ENCODE measurements around the gene RGSL1.

RGSL1 gene

DNA sequence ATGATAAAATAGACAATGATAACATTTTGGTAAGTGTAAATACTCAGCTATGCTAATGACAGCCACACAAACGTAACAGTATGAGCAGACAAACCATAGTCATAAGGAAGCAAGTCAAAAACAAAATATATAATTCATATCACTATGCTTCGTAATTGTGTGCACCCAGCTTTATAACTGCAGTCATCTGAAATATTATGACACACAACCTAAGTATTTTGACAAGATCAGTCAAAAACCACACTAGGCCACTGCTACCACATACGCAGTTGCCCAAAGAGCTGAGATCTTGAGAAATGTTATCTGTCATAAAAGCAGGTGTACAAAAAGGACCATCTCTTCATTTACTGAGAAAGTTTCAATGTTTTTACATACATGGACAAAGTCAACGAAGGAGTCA lies 113.1 kb downstream of the RGSL1 start:
- no peak for ATAC-seq
- no peak for TF ChIP-seq ARNTL (CRISPR knock-in tag; IDR thresholded peaks at IDR 0.05; ENCODE audit: borderline replicate concordance, low read depth)

DNA sequence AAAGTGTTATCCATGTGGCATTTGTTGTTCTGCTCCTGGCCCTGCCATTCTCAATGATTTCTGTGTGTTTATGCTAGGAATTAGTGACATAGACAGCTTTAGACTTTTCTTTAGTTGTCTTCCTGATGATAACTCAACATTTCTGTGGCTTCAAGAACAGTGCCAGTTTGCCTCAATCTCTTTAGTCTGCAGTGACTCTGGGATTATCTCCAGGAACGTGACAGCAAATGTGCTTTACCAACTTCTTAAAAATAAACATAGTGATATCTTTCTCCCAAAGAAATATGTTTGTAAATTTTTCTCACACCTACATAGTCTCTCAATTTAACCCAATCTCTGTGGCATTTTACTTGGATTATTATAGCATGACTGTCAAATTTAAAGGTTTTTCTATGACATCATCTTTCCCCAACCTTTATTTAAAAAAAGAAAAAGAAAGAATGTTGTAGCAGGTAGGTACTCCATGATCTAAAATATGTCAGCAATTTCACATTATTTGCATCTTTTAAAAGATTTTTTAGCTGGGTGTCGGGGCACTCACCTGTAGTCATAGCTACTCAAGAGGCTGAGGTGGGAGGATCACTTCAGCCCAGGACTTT lies 114.6 kb downstream of the RGSL1 start:
- TF ChIP-seq TCF4 (CRISPR knock-in tag; IDR thresholded peaks at IDR 0.05; ENCODE audit: borderline replicate concordance) (no peak), PPARA (CRISPR knock-in tag; IDR thresholded peaks at IDR 0.05; ENCODE audit: borderline replicate concordance) (no peak), ZC3H10 (CRISPR knock-in tag; IDR thresholded peaks at IDR 0.05) (no peak), CSDC2 (CRISPR knock-in tag; IDR thresholded peaks at IDR 0.05) (no peak), GLIS3 (CRISPR knock-in tag; IDR thresholded peaks at IDR 0.05) (no peak), ZNF565 (CRISPR knock-in tag; conservative IDR thresholded peaks at IDR 0.05; ENCODE audit: low read depth) (no peak), ISL1 (CRISPR knock-in tag; IDR thresholded peaks at IDR 0.05) (no peak), ZNF8 (CRISPR knock-in tag; IDR thresholded peaks at IDR 0.05) (no peak), ARNTL (CRISPR knock-in tag; IDR thresholded peaks at IDR 0.05; ENCODE audit: borderline replicate concordance, low read depth) (no peak), SNAI2 (CRISPR knock-in tag; IDR thresholded peaks at IDR 0.05) (no peak), ZFP30 (CRISPR knock-in tag; IDR thresholded peaks at IDR 0.05) (no peak), ZFP3 (CRISPR knock-in tag; IDR thresholded peaks at IDR 0.05) (no peak), RARB (CRISPR knock-in tag; IDR thresholded peaks at IDR 0.05) (no peak), TOX (CRISPR knock-in tag; IDR thresholded peaks at IDR 0.05; ENCODE audit: borderline replicate concordance) (no peak)
- TF ChIP-seq, protein P1, sequence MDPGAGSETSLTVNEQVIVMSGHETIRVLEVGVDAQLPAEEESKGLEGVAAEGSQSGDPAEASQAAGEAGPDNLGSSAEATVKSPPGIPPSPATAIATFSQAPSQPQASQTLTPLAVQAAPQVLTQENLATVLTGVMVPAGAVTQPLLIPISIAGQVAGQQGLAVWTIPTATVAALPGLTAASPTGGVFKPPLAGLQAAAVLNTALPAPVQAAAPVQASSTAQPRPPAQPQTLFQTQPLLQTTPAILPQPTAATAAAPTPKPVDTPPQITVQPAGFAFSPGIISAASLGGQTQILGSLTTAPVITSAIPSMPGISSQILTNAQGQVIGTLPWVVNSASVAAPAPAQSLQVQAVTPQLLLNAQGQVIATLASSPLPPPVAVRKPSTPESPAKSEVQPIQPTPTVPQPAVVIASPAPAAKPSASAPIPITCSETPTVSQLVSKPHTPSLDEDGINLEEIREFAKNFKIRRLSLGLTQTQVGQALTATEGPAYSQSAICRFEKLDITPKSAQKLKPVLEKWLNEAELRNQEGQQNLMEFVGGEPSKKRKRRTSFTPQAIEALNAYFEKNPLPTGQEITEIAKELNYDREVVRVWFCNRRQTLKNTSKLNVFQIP (CRISPR knock-in tag; IDR thresholded peaks at IDR 0.05; ENCODE audit: borderline replicate concordance, low read depth), result no peak
- TF ChIP-seq, protein P2, sequence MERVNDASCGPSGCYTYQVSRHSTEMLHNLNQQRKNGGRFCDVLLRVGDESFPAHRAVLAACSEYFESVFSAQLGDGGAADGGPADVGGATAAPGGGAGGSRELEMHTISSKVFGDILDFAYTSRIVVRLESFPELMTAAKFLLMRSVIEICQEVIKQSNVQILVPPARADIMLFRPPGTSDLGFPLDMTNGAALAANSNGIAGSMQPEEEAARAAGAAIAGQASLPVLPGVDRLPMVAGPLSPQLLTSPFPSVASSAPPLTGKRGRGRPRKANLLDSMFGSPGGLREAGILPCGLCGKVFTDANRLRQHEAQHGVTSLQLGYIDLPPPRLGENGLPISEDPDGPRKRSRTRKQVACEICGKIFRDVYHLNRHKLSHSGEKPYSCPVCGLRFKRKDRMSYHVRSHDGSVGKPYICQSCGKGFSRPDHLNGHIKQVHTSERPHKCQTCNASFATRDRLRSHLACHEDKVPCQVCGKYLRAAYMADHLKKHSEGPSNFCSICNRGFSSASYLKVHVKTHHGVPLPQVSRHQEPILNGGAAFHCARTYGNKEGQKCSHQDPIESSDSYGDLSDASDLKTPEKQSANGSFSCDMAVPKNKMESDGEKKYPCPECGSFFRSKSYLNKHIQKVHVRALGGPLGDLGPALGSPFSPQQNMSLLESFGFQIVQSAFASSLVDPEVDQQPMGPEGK (CRISPR knock-in tag; IDR thresholded peaks at IDR 0.05; ENCODE audit: borderline replicate concordance), result no peak
- TF ChIP-seq, protein P3, sequence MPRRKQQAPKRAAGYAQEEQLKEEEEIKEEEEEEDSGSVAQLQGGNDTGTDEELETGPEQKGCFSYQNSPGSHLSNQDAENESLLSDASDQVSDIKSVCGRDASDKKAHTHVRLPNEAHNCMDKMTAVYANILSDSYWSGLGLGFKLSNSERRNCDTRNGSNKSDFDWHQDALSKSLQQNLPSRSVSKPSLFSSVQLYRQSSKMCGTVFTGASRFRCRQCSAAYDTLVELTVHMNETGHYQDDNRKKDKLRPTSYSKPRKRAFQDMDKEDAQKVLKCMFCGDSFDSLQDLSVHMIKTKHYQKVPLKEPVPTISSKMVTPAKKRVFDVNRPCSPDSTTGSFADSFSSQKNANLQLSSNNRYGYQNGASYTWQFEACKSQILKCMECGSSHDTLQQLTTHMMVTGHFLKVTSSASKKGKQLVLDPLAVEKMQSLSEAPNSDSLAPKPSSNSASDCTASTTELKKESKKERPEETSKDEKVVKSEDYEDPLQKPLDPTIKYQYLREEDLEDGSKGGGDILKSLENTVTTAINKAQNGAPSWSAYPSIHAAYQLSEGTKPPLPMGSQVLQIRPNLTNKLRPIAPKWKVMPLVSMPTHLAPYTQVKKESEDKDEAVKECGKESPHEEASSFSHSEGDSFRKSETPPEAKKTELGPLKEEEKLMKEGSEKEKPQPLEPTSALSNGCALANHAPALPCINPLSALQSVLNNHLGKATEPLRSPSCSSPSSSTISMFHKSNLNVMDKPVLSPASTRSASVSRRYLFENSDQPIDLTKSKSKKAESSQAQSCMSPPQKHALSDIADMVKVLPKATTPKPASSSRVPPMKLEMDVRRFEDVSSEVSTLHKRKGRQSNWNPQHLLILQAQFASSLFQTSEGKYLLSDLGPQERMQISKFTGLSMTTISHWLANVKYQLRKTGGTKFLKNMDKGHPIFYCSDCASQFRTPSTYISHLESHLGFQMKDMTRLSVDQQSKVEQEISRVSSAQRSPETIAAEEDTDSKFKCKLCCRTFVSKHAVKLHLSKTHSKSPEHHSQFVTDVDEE (CRISPR knock-in tag; IDR thresholded peaks at IDR 0.05), result no peak
- TF ChIP-seq, protein P4, sequence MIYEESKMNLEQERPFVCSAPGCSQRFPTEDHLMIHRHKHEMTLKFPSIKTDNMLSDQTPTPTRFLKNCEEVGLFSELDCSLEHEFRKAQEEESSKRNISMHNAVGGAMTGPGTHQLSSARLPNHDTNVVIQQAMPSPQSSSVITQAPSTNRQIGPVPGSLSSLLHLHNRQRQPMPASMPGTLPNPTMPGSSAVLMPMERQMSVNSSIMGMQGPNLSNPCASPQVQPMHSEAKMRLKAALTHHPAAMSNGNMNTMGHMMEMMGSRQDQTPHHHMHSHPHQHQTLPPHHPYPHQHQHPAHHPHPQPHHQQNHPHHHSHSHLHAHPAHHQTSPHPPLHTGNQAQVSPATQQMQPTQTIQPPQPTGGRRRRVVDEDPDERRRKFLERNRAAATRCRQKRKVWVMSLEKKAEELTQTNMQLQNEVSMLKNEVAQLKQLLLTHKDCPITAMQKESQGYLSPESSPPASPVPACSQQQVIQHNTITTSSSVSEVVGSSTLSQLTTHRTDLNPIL (CRISPR knock-in tag; IDR thresholded peaks at IDR 0.05; ENCODE audit: low read depth), result no peak
- no peak for ATAC-seq

DNA sequence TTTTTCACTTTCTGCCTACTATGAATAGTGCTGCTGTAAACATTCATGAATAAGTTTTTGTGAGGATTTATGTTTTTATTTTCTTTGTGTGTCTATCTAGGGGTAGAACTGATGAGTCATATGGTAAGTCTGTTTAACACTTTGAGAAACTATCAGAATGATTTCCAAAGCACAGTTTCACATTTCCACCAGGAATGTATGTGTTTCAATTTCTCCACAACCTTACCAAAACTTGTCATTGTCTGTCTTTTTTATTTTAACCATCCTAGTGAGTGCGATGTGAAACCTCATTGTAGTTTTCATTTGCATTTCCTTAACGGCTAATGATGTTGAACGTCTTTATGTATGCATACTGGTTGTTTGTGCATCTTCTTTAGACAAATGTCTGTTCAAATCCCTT lies 115.6 kb downstream of the RGSL1 start:
- no peak for ATAC-seq
- TF ChIP-seq, protein P4 (CRISPR knock-in tag; IDR thresholded peaks at IDR 0.05; ENCODE audit: low read depth), result no peak
- TF ChIP-seq ZC3H10 (CRISPR knock-in tag; IDR thresholded peaks at IDR 0.05) (no peak), SNAI2 (CRISPR knock-in tag; IDR thresholded peaks at IDR 0.05) (no peak), RARB (CRISPR knock-in tag; IDR thresholded peaks at IDR 0.05) (no peak), ZFP3 (CRISPR knock-in tag; IDR thresholded peaks at IDR 0.05) (no peak), TCF4 (CRISPR knock-in tag; IDR thresholded peaks at IDR 0.05; ENCODE audit: borderline replicate concordance) (no peak), ARNTL (CRISPR knock-in tag; IDR thresholded peaks at IDR 0.05; ENCODE audit: borderline replicate concordance, low read depth) (no peak), BACH2 (CRISPR knock-in tag; IDR thresholded peaks at IDR 0.05; ENCODE audit: borderline replicate concordance) (no peak), CSDC2 (CRISPR knock-in tag; IDR thresholded peaks at IDR 0.05) (no peak), ZNF565 (CRISPR knock-in tag; conservative IDR thresholded peaks at IDR 0.05; ENCODE audit: low read depth) (no peak), ESRRG (CRISPR knock-in tag; IDR thresholded peaks at IDR 0.05) (no peak), ZNF8 (CRISPR knock-in tag; IDR thresholded peaks at IDR 0.05) (no peak), ISL1 (CRISPR knock-in tag; IDR thresholded peaks at IDR 0.05) (no peak)
- TF ChIP-seq, protein P3 (CRISPR knock-in tag; IDR thresholded peaks at IDR 0.05), result no peak
- TF ChIP-seq, protein P1 (CRISPR knock-in tag; IDR thresholded peaks at IDR 0.05; ENCODE audit: borderline replicate concordance, low read depth), result no peak
- TF ChIP-seq, protein P2 (CRISPR knock-in tag; IDR thresholded peaks at IDR 0.05; ENCODE audit: borderline replicate concordance), result no peak

Measured in SK-N-SH treated with all-trans-retinoic acid at 6 μM for 48 hours (cell line).